ENCODE results near the gene SDHB. TPM values are rescaled to one million over a fixed set of nuclear protein-coding genes. Genes with fewer than 3 reads are reported as not detected.

Gene SDHB
- polyA plus RNA-seq, 3 donors, result 116 to 275 (median 241) TPM

DNA sequence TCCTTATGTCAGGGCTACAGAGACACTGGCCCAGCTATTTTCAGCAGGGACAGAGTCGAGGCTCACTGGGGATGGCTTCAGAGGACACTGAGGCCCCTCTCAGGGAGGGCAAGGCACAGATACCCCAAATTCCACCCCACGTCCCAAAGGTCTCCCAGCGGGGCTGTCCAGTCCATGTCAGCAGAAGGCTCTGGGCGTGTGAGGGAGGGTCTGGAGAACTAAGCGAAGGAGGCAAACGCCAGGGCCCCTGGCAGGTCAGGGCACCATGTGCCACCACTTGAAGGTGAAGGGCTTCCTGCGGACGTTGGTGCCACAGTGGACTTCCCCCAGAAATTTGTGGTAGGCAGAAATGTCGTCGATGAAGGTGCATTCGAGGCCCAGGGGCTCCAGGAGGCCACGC, 15.0 kb upstream of the SDHB start:
- Histone ChIP-seq H3K4me3 (replicated peaks in 1 of 3; ENCODE audit: low read depth in 2 of 3, low read length in 3 of 3) (no peak overlapping the region), H3K27me3 (ENCODE audit: control insufficient read depth in 2 of 2, insufficient read depth in 2 of 2, low read length in 2 of 2) (no peaks in the 10 kb centered on the region), H3K27ac (ENCODE audit: low read depth in 1 of 2, low read length in 2 of 2) (peak overlapping the region; percentile 83 to 84), H3K9ac (ENCODE audit: insufficient read depth, low read length, poor library complexity, severe bottlenecking) (no peak overlapping the region), H3K36me3 (replicated peaks in 1 of 2; ENCODE audit: control insufficient read depth in 1 of 2, insufficient read depth in 2 of 2, low read length in 2 of 2) (peaks cover 53 to 55% of the 10 kb centered on the region in 2 donors), H3K79me2 (ENCODE audit: insufficient read depth, low read length) (no peaks in the 10 kb centered on the region), H3K4me2 (replicated peaks; ENCODE audit: extremely low read depth, low read length, poor library complexity, severe bottlenecking) (no peak overlapping the region), H3K4me1 (ENCODE audit: control insufficient read depth in 1 of 2, insufficient read depth in 2 of 2, low read length in 2 of 2) (peaks cover 50 to 56% of the 10 kb centered on the region in 2 donors), H4K20me1 (ENCODE audit: insufficient read depth, low read length) (no peaks in the 10 kb centered on the region), H3K9me3 (replicated peaks in 1 of 2; ENCODE audit: control insufficient read depth in 1 of 2, insufficient read depth in 1 of 2, low read length in 2 of 2) (peaks cover 0 to 5% of the 10 kb centered on the region in 2 donors), H2AFZ (ENCODE audit: insufficient read depth, low read depth, low read length, poor library complexity, severe bottlenecking) (no peak overlapping the region)
- no peak for TF ChIP-seq CTCF (IDR thresholded peaks at IDR 0.05)
- Mint-ChIP-seq H3K4me1 (peaks cover 46% of the 10 kb centered on the region), H3K9me3 (peaks cover 0 to 10% (median 2%) of the 10 kb centered on the region in 7 donors), H3K4me3 (no peak overlapping the region), H3K36me3 (peaks cover 53 to 63% of the 10 kb centered on the region in 2 donors), H3K27me3 (ENCODE audit: low read depth in 3 of 3) (no peaks in the 10 kb centered on the region), H3K27ac (peak overlapping the region in 6 of 7 donors; percentile 47 to 96 (median 86))
- WGBS (ENCODE audit: insufficient coverage), result 81% methylated on average over 9 of the region's 12 CpGs
- intact Hi-C loops (cut with micrococcal nuclease), result loop anchor here (5.0 to 10.0 kb wide), 2 partner anchors 49 to 64 kb away; partner anchors contain the start of gene PADI2 (in 1 of the 2)
- DNase-seq, result no peak

DNA sequence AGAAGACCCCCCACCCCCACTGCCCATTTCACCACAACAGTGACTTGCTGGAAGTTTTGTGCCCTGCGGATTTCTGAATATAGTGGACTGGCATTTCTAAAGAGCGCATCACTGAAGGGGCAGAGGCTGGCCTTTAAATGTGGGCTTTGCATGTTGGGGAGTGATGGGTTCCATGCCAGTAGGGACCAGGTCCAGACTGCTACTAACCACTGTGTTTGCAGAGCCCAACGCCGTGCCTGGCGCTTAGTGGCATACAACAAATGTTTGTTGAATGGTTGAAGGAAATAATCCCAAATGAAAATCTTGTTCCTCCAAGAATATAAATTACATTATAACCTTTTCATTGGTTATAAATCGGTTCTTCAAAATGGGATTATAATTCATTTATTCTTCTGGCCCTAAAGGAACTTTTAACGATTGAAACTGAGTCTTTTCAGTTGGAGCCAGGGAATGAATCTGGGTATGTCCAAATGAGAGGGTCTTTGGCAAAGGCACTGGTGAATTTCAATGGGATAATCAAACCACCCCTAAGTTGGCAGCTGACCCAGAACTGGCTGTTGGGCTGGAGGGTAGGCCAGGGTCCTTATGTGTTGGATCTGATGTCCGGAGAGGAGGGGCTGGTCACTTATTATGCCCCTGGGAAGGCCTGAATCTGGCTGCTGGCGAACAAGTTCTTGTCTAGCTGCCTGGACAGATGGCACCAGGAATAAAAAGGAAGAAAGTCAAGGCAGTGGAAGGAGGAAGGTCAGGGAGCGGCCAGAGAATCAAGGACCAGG, 13.8 kb upstream of the SDHB start:
- peak overlapping the region; percentile 95 to 99 (median 96) for H3K27ac Mint-ChIP-seq
- H3K9me3 ChIP-seq (replicated peaks in 1 of 2; ENCODE audit: control insufficient read depth in 1 of 2, insufficient read depth in 1 of 2, low read length in 2 of 2), result peaks cover 0 to 5% of the 10 kb centered on the region in 2 donors
- H3K4me3 ChIP-seq (replicated peaks in 1 of 3; ENCODE audit: low read depth in 2 of 3, low read length in 3 of 3), result peak overlapping the region in 1 of 3 experiments; percentile 20
- peaks cover 45 to 51% of the 10 kb centered on the region in 2 donors for H3K36me3 Mint-ChIP-seq
- H4K20me1 ChIP-seq (ENCODE audit: insufficient read depth, low read length), result no peaks in the 10 kb centered on the region
- peaks cover 44% of the 10 kb centered on the region in 2 donors for H3K36me3 ChIP-seq (replicated peaks in 1 of 2; ENCODE audit: control insufficient read depth in 1 of 2, insufficient read depth in 2 of 2, low read length in 2 of 2)
- no peak overlapping the region for H2AFZ ChIP-seq (ENCODE audit: insufficient read depth, low read depth, low read length, poor library complexity, severe bottlenecking)
- intact Hi-C loops (cut with micrococcal nuclease), result loop anchor here (2.0 to 10.0 kb wide), 3 partner anchors 50 to 265 kb away; partner anchors contain the start of gene PADI2 (in 1 of the 2)
- no peak for TF ChIP-seq CTCF (IDR thresholded peaks at IDR 0.05)
- H3K79me2 ChIP-seq (ENCODE audit: insufficient read depth, low read length), result no peaks in the 10 kb centered on the region
- H3K4me1 ChIP-seq (ENCODE audit: control insufficient read depth in 1 of 2, insufficient read depth in 2 of 2, low read length in 2 of 2), result peaks cover 61 to 68% of the 10 kb centered on the region in 2 donors
- no peak for DNase-seq
- H3K4me1 Mint-ChIP-seq, result peaks cover 56% of the 10 kb centered on the region
- H3K4me3 Mint-ChIP-seq, result peak overlapping the region in 1 of 2 donors; percentile 86
- WGBS (ENCODE audit: insufficient coverage), result 39% methylated on average over 3 of the region's 10 CpGs
- no peaks in the 10 kb centered on the region for H3K27me3 ChIP-seq (ENCODE audit: control insufficient read depth in 2 of 2, insufficient read depth in 2 of 2, low read length in 2 of 2)
- peaks cover 0 to 10% (median 2%) of the 10 kb centered on the region in 7 donors for H3K9me3 Mint-ChIP-seq
- H3K27me3 Mint-ChIP-seq (ENCODE audit: low read depth in 3 of 3), result peaks cover 0 to 1% (median 0%) of the 10 kb centered on the region in 3 donors
- peak overlapping the region; percentile 45 for H3K4me2 ChIP-seq (replicated peaks; ENCODE audit: extremely low read depth, low read length, poor library complexity, severe bottlenecking)
- peak overlapping the region; percentile 83 to 84 for H3K27ac ChIP-seq (ENCODE audit: low read depth in 1 of 2, low read length in 2 of 2)
- H3K9ac ChIP-seq (ENCODE audit: insufficient read depth, low read length, poor library complexity, severe bottlenecking), result peak overlapping the region; percentile 41

Data from CD14-positive monocyte (primary cell).